Right renal cortex interstitium (tissue), 3 donors: Measurements from ENCODE around the gene PATJ. TPM values are rescaled to one million over a fixed set of nuclear protein-coding genes. Genes with fewer than 3 reads are reported as not detected.

Experiments used
- DNase-seq, 3 donors: peaks; one replicate each; pipeline ENCODE4 v3.0.0-alpha.2; 2013; ENCODE audit warnings: low read depth in 3 of 3, low spot score in 2 of 3
- polyA plus RNA-seq, 3 donors: library from polyadenylated mRNA; unstranded; fragments of 120-200 nt; gene quantifications; one replicate each; pipeline ENCODE4 v1.2.1, GENCODE V29; 2013; ENCODE audit not compliant: insufficient read length in 3 of 3

Gene PATJ
- polyA plus RNA-seq, 3 donors = 42.6 to 46.5 (median 42.9) TPM

DNA sequence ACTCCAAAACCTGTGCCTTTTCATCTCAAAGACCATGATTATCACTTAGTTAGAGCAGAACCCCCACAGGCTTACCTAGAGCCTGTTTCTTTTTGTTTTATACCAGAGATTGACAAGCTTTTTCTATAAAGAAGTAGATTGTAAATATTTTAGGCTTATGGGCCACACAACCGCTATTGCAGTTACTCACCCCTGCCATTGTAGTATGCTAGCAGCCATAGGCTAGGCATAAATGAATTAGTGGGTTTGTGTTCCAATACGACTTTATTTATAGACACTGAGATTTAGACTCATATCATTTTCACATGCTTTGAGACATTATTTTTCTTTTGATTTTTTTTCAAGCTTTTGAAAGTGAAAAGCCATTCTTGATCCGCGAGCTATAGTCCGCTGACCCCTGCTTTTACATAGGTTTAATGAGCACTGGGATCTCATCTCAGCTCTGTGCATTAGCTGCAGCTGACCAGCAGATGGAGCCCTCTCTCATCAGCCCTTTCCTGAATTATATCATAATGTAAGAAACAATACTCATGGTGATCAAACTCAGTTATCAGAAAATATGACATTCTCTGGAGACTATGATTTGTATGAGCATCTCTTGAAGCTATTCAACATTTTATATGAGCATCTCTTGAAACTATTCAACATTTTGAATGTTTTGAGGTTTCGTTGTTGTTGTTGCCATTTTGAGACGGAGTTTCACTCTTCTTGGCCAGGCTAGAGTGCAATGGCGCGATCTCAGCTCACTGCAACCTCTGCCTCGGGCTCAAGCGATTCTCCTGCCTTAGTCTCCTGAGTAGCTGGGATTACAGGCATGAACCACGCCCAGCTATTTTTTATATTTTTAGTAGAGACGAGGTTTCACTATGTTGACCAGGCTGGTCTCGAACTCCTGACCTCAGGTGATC lies 340.4 kb downstream of the PATJ start:
- no peak for DNase-seq

DNA sequence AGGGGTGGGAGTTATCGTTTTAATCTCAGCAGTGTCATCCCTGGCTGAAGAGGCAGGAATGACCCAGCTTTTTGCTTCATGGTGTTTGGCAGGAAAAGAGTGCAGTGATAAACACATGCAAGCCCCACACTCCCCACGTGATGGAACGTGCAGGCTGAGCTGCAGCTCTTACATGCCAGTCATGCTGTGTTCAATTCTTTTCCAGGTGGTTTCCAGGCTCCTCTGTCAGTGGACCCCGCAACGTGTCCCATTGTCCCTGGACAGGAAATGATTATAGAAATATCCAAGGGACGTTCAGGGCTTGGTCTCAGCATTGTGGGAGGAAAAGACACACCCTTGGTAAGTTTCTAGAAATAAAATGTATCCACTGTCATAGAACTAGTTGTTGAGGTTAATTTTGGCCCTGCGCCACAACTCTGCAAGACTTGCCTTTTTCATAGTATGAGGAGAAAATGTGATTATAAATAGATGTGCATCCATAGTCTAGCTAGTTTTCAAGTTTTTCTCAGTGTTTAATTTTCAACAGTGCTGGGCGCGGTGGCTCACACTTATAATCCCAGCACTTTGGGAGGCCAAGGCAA lies 342.1 kb downstream of the PATJ start:
- no peak for DNase-seq

DNA sequence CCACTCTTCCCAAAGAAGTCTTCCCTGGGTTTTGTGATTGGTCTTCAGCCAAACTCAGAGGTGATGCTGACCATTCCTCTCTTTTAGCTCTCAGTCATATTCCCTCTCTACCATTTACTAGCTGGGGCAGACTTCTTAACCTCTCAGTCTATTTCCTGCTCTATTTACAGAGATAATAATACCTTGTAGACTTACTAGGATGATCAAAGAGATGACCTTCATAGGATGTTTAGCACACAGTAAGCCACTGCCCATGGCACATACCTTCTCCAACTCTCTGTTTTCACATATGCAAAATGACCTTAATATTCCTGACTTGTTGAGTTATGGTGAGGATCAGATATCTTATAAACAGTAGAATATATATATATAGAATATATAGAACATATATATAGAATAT lies 346.2 kb downstream of the PATJ start:
- DNase-seq = no peak

DNA sequence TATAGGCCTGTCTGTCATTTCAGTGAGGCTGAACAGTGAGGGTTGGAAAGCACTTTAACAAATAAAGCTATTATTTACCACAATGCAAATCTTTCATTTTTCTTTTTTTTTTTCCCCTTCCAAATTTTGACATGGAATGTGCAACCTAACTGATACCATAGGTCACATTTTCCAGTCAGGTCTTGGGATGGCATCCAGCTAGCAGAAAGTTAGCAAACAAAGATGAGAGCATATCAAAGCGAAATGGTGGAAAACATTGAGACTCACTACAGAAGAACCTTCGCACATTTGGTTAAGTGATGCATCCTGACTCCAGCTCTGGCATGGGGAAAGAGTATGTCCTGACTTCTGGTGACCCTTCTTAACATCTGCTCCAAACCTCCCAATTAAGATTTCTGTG lies 347.3 kb downstream of the PATJ start:
- DNase-seq = no peak

DNA sequence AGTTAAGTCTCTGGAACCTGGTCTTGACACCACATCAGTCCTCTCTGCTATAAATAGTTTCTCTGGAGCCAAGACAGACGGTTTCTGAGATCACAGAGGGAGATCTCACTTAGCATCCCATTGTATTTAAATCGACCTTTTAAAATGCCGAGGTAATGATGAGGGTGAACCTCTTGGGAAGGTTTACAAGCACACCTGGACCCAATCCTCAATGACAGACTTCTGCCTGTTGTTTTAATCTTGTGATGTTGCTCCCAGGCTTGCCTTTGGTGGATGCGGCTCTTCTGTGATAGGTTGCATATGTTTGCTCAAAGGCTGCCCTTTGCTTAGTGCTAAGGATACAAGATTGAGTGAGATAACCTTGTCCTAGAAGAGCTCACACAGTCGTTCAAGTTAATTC lies 347.7 kb downstream of the PATJ start:
- no peak for DNase-seq

DNA sequence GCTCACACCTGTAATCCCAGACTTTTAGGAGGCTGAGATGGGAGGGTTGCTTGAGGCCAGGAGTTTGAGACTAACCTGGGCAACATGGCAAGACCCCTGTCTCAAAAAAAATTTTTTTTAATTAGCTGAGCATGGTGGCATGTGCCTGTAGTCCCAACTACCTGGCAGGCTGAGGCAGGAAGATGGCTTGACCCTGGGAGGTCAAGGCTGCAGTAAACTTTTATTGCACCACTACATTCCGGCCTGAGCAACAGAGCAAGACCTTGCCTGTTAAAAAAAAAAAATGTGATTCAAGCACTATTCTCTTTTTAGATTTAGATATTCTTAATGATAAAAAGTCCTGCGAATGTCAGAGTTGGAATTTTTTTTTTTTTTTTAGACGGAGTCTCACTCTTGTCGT lies 349.8 kb downstream of the PATJ start:
- no peak for DNase-seq

DNA sequence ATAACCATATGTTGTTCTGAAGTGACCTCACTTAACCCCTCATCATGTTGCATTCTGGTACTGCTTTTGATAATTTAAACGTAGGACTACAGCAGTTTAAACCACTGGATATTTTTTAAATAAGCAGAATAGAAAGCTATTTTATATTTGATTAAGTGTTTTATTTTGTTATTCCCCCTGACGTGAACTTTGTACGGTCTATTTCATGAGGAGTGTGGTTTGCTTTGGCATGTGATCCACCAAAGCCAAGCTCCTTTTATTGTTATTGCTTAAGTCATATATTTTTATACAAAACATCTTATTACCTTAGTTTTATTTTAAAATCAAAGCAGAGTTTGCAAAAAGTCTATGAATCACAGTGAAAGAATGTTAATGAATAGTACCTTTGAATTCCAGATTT lies 351.0 kb downstream of the PATJ start:
- no peak for DNase-seq

DNA sequence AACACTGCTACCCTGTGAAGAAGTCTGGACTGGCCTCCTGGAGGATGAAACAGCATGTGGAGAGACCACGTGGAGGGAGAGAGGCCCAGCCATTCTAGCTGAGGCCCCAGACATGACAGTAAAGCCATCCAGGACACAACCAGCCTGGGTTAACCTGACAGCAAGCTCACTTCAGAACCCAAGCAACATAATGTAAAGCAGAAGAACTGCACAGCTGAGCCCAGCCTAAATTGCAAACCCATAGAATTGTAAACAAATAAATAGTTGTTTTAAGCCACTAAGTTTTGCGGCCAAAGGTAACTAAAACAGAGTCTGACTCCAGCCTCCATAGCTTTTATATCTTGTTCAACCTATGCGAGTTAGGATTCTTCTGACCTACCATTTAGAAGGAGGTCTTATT lies 355.2 kb downstream of the PATJ start:
- DNase-seq = no peak

DNA sequence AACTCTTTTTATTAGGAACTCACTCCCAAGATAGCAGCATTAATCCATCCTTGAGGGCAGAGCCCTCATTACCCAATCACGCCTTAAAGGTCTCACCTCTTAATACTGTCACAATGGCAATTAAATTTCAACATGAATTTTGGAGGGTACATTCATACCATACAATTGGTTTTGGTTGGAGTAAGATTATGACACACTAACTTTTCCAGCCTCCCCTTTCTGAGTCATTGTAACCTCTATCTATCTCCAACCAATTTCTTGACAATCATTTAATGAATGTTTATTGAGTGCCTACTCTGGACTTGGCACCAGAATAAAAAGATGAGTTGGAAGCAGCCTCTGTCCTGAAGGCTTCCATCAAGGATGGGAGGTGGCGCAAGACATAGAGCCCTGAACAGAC lies 358.2 kb downstream of the PATJ start:
- no peak for DNase-seq

DNA sequence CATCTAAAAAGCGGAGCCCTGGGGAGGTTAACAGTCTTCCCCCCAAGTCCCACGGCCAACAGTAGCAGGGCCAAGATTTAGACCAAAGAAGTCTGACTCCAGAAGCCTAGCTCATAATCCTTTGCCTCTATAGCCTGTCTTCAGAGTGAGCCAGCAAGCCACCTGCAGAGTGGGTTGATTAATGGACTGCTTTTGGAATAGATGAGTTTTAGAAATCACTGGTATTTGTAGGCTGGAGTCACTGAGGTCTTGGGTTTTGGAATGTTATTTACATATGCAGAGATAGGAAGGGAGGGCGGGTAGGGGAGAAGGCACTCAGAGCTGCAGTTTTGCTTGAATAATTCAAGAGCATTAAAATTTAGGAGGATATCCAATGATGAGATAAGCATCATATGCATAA lies 361.6 kb downstream of the PATJ start:
- DNase-seq = no peak

DNA sequence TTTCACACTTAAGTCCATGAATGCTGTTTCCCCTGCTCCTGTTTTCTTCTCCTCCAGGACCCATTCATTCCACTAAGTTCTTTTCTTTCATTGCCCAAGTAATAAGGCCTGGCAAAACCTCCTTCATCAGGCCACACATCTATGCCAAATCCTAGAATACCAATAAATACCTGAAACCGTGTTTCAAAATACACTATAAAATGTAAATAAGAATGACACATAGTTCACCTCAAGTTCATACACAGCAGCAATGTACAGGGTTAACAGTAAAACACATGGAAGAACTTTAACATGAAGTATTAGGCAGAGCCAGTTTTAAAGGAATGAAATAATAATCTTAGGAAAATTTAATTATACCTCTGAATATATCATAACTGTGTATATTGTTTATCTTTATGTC lies 365.6 kb downstream of the PATJ start:
- no peak for DNase-seq

DNA sequence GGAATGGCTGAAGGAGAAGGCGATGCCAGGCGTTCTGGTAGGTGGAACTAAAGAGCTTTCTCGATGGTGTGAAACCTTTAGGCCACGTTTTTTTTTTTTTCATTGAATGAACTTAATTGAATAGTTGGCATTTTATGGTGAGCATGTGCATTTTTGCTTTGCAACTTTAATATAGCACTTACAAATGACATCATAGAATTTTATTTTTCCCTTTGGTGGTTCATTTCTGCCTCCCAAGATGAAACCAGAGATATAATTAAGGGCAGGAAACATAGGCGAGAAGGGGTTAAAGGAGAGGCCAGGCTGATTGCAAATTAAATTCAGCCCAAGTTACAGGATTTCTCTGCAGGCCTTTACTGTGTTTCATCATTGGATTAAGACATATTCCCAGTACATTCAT lies 366.8 kb downstream of the PATJ start:
- no peak for DNase-seq

DNA sequence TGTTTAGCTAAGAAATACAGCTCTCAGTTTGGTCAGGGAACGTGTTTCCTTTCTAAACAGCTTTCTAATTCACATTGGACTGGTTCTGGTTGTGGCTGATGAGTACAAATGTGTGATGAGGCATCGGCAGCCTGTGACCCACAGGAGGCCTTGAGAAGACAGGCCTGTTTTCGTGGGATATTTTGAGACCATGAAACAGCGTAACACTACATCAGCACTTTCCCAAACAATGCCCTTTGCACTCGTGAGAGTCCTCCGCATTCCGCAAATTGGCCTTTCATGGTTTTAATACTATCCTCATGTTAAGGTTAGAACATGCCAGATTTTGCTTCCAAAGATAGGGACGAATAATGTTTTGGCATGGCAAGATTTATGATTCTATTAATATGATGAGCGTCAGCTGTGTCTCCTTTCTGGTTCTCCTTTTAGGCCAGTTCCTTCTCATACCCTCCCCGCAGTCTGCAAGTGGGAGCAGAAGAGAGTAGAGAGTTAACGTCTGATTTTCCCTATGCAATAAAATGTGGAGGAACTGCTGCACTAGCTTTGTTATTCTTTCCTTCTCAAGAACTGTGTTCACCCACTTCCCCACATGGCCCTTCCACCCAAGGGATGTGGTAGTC lies 368.0 kb downstream of the PATJ start:
- DNase-seq = no peak

DNA sequence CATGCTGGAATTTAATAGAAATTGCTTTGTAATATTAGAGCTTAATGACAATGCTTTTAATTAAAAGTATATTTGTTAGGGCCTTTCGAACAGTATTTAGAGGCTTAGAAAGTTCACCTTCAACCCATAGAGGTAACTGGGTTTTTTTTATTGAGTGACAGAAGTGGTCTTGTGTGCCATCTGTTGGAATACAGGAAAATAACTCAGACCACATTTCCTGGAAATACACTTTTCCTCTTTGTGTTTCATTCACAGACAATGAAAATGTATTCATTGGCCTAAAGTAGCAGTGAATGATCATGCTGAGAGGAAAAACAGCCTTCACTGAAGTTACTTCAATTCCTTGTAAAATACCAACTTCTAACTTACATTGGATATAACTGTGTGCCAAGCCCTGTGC lies 368.8 kb downstream of the PATJ start:
- no peak for DNase-seq

DNA sequence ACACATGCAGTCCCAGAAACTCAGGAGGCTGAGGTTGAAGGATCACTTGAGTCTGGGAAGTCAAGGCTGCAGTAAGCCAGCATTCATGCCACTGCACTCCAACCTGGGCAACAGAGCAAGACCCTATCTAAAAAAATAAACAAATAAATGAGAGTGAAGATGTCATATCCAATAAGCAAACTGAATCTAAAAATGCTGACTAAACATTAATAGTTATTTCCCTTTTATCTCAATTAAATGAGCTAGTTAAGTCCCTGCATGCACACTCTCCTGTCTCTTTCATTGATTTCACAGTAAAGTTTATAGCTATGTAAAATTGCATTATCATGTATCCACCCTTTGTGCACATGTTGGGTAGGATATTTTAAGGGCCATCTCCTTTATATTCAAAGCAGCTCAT lies 371.2 kb downstream of the PATJ start:
- no peak for DNase-seq

DNA sequence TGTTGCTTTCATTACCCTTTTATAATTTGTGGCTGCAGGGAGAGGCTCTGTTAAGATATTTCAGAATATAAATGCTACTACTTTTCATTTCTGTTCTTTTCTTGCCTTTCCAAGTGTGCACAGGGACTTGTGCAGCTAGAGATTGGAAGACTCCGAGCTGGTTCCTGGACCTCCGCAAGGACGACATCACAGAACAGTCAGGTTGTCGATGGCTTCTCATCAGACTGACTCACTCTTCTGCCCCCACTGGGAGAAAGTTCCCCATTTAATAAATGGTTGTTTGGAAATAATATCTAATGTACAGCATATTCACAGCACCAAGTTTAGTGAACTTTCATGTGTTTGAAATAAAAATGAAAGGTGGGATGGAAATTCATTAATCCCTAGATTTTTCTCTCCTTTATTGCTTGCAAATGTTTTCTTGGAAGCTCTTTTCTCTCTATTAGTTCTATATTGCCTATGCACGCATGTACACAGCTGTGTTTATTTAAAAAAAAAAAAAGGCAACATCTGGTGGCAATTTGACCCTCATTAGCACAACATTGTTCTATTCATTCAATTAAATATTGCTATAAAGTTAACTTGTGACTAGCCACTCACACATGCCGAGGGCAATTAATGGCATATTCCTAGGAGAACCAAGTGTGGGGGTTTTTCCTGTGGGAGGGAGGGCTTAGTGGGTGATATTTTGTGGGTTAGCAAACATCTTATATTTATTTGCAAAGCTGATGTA lies 374.9 kb downstream of the PATJ start:
- no peak for DNase-seq

DNA sequence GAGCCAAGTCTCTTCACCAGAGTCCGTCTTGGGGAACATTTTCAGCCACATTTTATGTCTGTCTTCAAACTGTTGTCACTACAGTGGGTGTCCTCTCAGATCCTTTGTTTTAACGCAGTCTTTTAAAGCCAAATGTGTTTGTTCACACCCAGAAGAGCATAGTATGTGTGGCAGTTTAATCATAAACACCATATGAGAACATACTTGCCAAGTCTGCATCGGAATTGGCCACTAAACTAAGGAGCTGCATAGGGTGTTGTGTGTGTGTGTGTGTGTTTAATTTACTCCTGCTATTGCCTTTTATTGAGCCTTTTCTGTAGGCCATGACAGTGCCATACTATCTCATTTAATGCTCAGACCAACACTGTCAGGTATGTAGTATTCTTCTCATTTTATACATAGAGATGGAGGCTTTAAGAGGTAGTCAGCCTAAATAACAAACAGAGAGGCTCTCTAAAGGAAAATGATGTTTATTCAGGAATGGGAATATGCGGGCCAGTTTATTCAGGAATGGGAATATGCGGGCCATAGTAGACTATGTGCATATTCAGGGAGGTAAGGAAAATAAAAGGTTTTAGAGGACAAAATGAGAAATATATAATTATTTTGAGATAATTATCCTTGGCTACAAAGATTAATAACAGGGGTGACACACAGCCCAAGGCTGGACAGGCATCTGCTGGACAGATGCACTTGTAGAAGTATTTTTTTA lies 384.5 kb downstream of the PATJ start:
- DNase-seq = no peak

DNA sequence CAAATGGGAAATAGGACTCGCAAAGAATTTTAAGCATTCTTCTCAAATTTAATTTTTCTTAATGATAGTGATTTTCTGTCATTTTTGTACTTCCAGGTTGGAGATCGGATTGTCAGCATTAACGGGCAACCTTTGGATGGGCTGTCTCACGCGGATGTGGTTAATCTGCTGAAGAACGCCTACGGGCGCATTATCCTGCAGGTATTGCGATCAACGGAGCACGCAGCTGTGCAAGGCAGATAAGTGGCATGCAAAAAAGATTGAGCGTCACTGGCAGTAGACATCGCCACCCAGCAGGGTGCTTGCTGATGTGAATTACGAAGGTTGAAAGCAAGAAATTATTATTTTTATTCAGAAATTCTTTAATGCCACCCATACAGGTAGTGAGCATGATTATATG lies 386.5 kb downstream of the PATJ start:
- no peak for DNase-seq

DNA sequence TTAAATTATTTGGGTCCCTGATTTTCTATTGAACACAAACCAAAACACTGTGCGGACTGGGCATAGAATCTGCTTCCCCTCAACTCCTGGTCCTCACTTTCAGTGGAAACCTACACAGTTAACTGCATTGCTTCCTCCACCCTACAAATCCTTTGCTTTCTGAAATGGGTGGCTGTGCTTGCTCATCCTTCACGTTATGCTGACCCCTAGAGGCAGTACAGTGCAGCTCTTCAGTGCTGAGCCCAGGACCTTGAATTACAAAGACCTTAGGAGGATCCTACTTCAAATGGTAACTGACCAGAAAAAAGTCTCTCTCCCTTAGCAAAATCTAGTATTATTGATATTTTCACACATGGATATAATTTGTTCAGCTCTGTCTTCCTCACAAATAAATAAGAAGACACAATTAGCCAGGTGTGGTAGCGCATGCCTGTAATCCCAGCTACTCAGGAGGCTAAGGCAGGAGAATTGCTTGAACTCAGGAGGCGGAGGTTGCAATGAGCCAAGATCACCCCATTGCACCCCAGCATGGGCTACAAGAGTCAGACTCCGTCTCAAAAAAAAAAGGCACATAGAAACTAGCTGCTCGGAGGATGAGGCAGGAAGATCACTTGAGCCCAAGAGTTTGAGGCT lies 388.9 kb downstream of the PATJ start:
- DNase-seq = no peak

DNA sequence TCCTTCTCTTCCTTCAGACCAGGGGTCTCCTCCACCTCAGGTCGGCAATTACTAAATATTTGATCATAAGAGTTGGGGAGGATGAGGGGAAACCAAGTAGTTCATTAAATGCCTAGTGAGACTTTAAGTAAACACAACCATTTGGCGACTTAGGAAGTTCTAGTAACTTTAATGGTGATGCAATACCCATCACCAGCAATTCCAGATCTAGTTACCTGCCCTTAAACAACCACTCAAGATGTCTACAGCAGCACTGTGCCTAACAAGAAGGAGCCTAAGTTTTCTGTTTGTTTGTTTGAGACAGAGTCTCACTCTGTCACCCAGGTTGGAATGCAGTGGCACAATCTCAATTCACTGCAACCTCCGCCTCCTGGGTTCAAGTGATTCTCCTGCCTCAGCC lies 395.7 kb downstream of the PATJ start:
- DNase-seq = no peak
